ENCODE data around the gene RCAN1. TPM values are rescaled to one million over a fixed set of nuclear protein-coding genes. Genes with fewer than 3 reads are reported as not detected.

RCAN1 gene
- total and polyA plus RNA-seq, 4 donors: 26.7 to 67.9 (median 46.7) TPM

DNA sequence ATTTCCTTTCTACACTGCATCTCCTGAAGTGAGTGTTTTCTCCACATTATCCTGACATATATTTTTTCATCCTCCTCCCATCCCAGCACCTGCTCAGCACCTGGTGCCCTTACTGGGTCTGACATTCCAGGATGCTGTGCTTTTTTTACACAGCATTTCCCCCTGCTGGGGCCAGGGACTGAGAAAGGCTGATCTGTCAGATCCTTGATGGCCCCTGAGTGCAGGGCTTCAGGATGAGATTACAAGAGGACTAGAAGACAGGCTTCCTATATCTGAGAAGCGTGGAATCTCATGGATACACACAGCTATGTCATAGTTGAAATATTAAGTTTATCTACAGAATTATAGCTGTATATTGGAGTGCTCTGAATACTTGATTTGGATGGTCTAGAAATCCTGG lies 24.4 kb downstream of the RCAN1 start:
- Histone ChIP-seq H3K9ac (ENCODE audit: low read depth in 1 of 2, low read length in 2 of 2) (no peak overlapping the region), H3K36me3 (ENCODE audit: control insufficient read depth in 4 of 4, insufficient read depth in 3 of 4, low read depth in 1 of 4, low read length in 3 of 4) (no peaks in the 10 kb centered on the region), H3K4me3 (ENCODE audit: low read depth in 1 of 3, low read length in 3 of 3) (no peak overlapping the region), H3K4me1 (ENCODE audit: control insufficient read depth in 4 of 4, insufficient read depth in 4 of 4, low read length in 3 of 4) (peaks cover 0 to 7% (median 0%) of the 10 kb centered on the region in 4 donors), H3K9me3 (ENCODE audit: control insufficient read depth in 4 of 4, low read length in 3 of 4) (no peaks in the 10 kb centered on the region), H3K27me3 (ENCODE audit: control insufficient read depth in 4 of 4, insufficient read depth in 4 of 4, low read length in 3 of 4) (no peaks in the 10 kb centered on the region), H3K27ac (ENCODE audit: low read depth in 1 of 2, low read length in 2 of 2) (no peak overlapping the region)
- TF ChIP-seq, protein P1, sequence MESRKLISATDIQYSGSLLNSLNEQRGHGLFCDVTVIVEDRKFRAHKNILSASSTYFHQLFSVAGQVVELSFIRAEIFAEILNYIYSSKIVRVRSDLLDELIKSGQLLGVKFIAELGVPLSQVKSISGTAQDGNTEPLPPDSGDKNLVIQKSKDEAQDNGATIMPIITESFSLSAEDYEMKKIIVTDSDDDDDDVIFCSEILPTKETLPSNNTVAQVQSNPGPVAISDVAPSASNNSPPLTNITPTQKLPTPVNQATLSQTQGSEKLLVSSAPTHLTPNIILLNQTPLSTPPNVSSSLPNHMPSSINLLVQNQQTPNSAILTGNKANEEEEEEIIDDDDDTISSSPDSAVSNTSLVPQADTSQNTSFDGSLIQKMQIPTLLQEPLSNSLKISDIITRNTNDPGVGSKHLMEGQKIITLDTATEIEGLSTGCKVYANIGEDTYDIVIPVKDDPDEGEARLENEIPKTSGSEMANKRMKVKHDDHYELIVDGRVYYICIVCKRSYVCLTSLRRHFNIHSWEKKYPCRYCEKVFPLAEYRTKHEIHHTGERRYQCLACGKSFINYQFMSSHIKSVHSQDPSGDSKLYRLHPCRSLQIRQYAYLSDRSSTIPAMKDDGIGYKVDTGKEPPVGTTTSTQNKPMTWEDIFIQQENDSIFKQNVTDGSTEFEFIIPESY (IDR thresholded peaks at IDR 0.05): no peak
- no peak for DNase-seq (ENCODE audit: low spot score)
- WGBS: 92% methylated on average over 1 of the region's 1 CpG

DNA sequence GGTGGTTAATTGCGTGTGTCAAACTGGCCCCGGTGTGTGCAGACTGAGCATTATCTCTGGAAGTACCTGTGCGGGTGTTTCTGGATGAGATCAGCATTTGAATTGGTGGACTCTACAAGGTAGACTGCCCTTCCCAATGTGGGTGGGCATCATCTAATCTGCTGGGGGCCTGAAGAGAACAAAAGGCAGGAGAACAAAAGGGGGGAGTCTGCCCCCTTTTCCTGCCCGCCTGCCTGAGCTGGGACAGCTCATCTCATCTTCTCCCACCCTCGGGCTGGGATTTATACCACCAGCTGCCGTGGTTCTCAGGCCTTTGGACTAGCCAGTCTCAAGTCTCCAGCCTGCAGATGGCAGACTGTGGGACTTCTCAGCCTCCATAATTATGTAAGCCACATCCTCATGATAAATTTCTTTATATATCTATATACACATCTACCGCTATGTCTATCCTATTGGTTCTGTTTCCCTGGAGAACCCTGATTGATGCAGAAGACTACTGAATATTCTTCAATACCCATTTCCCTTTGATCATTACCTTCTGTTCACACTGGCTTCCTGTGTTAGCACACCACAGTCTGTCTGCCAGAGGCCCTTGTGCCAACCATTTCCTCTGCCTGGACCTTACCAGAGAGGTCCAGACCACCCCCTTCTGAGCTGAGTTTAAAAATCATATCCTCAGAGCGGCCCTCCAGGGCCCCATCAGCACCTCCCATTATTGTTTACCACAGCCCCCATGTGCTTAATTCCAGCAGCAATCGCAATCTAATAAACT lies 25.2 kb downstream of the RCAN1 start:
- 94% methylated on average over 9 of the region's 9 CpGs for WGBS
- TF ChIP-seq HNF4A (conservative IDR thresholded peaks at IDR 0.05): no peak
- no peak for TF ChIP-seq NR2F2 (IDR thresholded peaks at IDR 0.05)
- no peak for TF ChIP-seq SP1 (IDR thresholded peaks at IDR 0.05)
- TF ChIP-seq JUND (IDR thresholded peaks at IDR 0.05): no peak
- TF ChIP-seq YY1 (IDR thresholded peaks at IDR 0.05): no peak
- TF ChIP-seq, protein P1 (IDR thresholded peaks at IDR 0.05): no peak
- TF ChIP-seq, protein P2, sequence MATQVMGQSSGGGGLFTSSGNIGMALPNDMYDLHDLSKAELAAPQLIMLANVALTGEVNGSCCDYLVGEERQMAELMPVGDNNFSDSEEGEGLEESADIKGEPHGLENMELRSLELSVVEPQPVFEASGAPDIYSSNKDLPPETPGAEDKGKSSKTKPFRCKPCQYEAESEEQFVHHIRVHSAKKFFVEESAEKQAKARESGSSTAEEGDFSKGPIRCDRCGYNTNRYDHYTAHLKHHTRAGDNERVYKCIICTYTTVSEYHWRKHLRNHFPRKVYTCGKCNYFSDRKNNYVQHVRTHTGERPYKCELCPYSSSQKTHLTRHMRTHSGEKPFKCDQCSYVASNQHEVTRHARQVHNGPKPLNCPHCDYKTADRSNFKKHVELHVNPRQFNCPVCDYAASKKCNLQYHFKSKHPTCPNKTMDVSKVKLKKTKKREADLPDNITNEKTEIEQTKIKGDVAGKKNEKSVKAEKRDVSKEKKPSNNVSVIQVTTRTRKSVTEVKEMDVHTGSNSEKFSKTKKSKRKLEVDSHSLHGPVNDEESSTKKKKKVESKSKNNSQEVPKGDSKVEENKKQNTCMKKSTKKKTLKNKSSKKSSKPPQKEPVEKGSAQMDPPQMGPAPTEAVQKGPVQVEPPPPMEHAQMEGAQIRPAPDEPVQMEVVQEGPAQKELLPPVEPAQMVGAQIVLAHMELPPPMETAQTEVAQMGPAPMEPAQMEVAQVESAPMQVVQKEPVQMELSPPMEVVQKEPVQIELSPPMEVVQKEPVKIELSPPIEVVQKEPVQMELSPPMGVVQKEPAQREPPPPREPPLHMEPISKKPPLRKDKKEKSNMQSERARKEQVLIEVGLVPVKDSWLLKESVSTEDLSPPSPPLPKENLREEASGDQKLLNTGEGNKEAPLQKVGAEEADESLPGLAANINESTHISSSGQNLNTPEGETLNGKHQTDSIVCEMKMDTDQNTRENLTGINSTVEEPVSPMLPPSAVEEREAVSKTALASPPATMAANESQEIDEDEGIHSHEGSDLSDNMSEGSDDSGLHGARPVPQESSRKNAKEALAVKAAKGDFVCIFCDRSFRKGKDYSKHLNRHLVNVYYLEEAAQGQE (IDR thresholded peaks at IDR 0.05): no peak
- no peak for TF ChIP-seq TAF1 (conservative IDR thresholded peaks at IDR 0.05)
- TF ChIP-seq, protein P3, sequence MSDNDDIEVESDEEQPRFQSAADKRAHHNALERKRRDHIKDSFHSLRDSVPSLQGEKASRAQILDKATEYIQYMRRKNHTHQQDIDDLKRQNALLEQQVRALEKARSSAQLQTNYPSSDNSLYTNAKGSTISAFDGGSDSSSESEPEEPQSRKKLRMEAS (IDR thresholded peaks at IDR 0.05): no peak
- no peak for TF ChIP-seq EGR1 (IDR thresholded peaks at IDR 0.05; ENCODE audit: low read depth in 2 of 2)
- TF ChIP-seq GABPA (IDR thresholded peaks at IDR 0.05 in 1 of 2, conservative IDR thresholded peaks at IDR 0.05 in 1 of 2): no peak
- TF ChIP-seq HNF4G (IDR thresholded peaks at IDR 0.05): no peak
- TF ChIP-seq, protein P4, sequence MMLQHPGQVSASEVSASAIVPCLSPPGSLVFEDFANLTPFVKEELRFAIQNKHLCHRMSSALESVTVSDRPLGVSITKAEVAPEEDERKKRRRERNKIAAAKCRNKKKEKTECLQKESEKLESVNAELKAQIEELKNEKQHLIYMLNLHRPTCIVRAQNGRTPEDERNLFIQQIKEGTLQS (IDR thresholded peaks at IDR 0.05): no peak

More for the DNA sequence above, 25.2 kb downstream of the RCAN1 start:
- H3K4me3 ChIP-seq (ENCODE audit: low read depth in 1 of 3, low read length in 3 of 3): no peak overlapping the region
- no peak overlapping the region for H3K27ac ChIP-seq (ENCODE audit: low read depth in 1 of 2, low read length in 2 of 2)
- peaks cover 0 to 7% (median 0%) of the 10 kb centered on the region in 4 donors for H3K4me1 ChIP-seq (ENCODE audit: control insufficient read depth in 4 of 4, insufficient read depth in 4 of 4, low read length in 3 of 4)
- peak; percentile 2 for DNase-seq (ENCODE audit: low spot score)
- H3K9me3 ChIP-seq (ENCODE audit: control insufficient read depth in 4 of 4, low read length in 3 of 4): no peaks in the 10 kb centered on the region
- no peaks in the 10 kb centered on the region for H3K36me3 ChIP-seq (ENCODE audit: control insufficient read depth in 4 of 4, insufficient read depth in 3 of 4, low read depth in 1 of 4, low read length in 3 of 4)
- no peak overlapping the region for H3K9ac ChIP-seq (ENCODE audit: low read depth in 1 of 2, low read length in 2 of 2)
- H3K27me3 ChIP-seq (ENCODE audit: control insufficient read depth in 4 of 4, insufficient read depth in 4 of 4, low read length in 3 of 4): no peaks in the 10 kb centered on the region

Data from liver (tissue), 9 donors.